ENCODE data around the gene TMEM126B. TPM values are rescaled to one million over a fixed set of nuclear protein-coding genes. Genes with fewer than 3 reads are reported as not detected.
A peak's percentile ranks its signal among the peaks of the same experiment; 100 is the strongest.

The TMEM126B gene
- total and polyA plus RNA-seq, 2 experiments from 2014 or later = 39.5 to 98.2 TPM

DNA sequence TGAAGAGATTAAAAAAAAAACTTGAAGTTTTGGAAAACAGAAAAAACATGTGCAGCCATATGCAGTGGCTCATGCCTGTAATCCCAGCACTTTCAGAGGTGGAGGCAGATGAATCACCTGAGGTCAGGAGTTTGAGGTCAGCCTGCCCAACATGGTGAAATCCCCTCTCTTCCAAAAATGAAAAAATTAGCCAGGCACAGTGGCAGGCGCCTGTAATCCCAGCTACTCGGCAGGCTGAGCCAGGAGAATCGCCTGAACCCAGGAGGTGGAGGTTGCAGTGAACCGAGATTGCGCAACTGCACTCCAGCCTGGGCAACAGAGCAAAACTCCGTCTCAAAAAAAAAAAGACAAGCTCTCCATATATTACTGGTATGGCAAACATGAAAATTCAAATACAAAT is 8.9 kb upstream of the TMEM126B start:
- H3K36me3 ChIP-seq = no peaks in the 10 kb centered on the region
- no peak for DNase-seq (ENCODE audit: low read depth in 1 of 2, low spot score in 1 of 2)
- TF ChIP-seq CTCF (IDR thresholded peaks at IDR 0.05; ENCODE audit: low read depth, low read length) = no peak
- H3K9me3 ChIP-seq (ENCODE audit: low read depth) = no peaks in the 10 kb centered on the region
- H3K4me3 ChIP-seq = no peak overlapping the region
- no peak overlapping the region for H3K27ac ChIP-seq
- no peaks in the 10 kb centered on the region for H3K27me3 ChIP-seq
- H3K4me1 ChIP-seq (ENCODE audit: low read depth) = peaks cover 3% of the 10 kb centered on the region

- peaks cover 11% of the 10 kb centered on the region for H3K4me1 ChIP-seq (ENCODE audit: low read depth)
- no peak for TF ChIP-seq CTCF (IDR thresholded peaks at IDR 0.05; ENCODE audit: low read depth, low read length)
- H3K4me3 ChIP-seq = no peak overlapping the region
- H3K36me3 ChIP-seq = no peaks in the 10 kb centered on the region
- H3K27ac ChIP-seq = no peak overlapping the region
- no peak for DNase-seq (ENCODE audit: low read depth in 1 of 2, low spot score in 1 of 2)
- H3K9me3 ChIP-seq (ENCODE audit: low read depth) = no peaks in the 10 kb centered on the region
- H3K27me3 ChIP-seq = no peaks in the 10 kb centered on the region
These were observed 8.1 kb upstream of the TMEM126B start for GRCh38 chr11:85620256-85620655.

DNA sequence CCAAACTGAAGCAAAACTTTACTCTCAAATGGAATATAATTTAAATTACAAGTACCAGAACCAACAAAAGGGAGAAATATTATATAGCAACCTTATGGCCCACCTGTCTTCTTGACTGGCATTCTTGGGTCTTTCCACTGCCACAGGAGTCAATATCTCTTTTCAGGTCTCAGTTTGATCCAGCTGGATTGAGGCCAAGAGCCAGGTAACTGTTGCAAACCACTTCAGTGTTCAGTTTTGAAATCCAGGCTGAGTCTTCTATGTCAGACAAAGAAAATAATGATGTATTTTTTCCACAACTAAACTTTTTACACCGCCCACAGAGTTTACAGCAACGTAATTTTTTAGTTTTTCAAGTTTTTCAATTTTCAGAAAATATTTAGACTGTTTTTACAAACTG is 1.9 kb upstream of the TMEM126B start:
- no peaks in the 10 kb centered on the region for H3K27me3 ChIP-seq
- H3K36me3 ChIP-seq = no peaks in the 10 kb centered on the region
- no peaks in the 10 kb centered on the region for H3K9me3 ChIP-seq (ENCODE audit: low read depth)
- TF ChIP-seq CTCF (IDR thresholded peaks at IDR 0.05; ENCODE audit: low read depth, low read length) = no peak
- peak overlapping the region; percentile 74 for H3K27ac ChIP-seq
- peak overlapping the region; percentile 65 for H3K4me3 ChIP-seq
- peaks cover 28% of the 10 kb centered on the region for H3K4me1 ChIP-seq (ENCODE audit: low read depth)
- DNase-seq (ENCODE audit: low read depth in 1 of 2, low spot score in 1 of 2) = peak in 1 of 2 donors; percentile 10

DNA sequence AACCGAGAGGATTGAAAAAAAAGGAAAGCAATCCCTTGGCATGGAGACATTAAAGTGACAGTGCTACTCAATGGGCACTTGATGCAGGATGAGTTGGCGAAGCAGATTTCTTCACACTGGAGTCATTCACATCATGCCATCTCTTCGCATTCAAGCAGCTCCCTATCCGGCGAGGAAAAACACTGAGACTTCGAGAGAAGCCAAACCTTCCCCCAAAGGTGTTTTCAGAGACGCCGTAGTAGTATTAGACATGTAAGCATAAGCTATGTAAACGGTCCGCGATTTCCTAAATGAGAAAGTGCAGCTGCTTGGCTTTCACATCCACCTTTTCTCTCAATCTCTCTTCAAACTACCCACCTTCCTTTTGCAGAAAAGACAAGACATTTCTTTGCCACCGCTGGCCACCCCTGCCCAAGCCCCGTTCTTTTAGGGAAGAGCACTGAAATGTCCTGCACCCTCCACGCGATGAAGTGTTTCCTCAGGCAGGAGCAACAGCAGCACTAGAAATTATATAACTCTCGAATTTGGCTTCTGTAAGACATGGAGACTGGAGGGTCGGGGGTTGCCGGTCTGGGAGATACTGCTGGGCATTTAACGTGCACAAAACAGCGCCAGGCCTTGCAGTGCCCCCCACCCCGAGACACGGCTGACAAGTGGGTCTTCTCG is 928 bp upstream of the TMEM126B start, which contains the start of gene DLG2:
DLG2 (minus strand) TSS at position 13 of the 666 bp plus-strand sequence.
- no peak for TF ChIP-seq CTCF (IDR thresholded peaks at IDR 0.05; ENCODE audit: low read depth, low read length)
- peak within 1 kb of the TSS; percentile 74 for H3K27ac ChIP-seq
- peak; percentile 41 to 46 for DNase-seq (ENCODE audit: low read depth in 1 of 2, low spot score in 1 of 2)
- no peaks in the 10 kb centered on the region for H3K27me3 ChIP-seq
- no peaks in the 10 kb centered on the region for H3K36me3 ChIP-seq
- H3K4me1 ChIP-seq (ENCODE audit: low read depth) = peaks cover 28% of the 10 kb centered on the region
- H3K9me3 ChIP-seq (ENCODE audit: low read depth) = no peaks in the 10 kb centered on the region
- peak within 1 kb of the TSS; percentile 65 for H3K4me3 ChIP-seq

- no peaks in the 10 kb centered on the region for H3K9me3 ChIP-seq (ENCODE audit: low read depth)
- TF ChIP-seq CTCF (IDR thresholded peaks at IDR 0.05; ENCODE audit: low read depth, low read length) = no peak
- H3K27me3 ChIP-seq = no peaks in the 10 kb centered on the region
- peak overlapping the region; percentile 65 for H3K4me3 ChIP-seq
- H3K36me3 ChIP-seq = peaks cover under 1% of the 10 kb centered on the region
- no peak for DNase-seq (ENCODE audit: low read depth in 1 of 2, low spot score in 1 of 2)
- H3K4me1 ChIP-seq (ENCODE audit: low read depth) = peaks cover 28% of the 10 kb centered on the region
- H3K27ac ChIP-seq = peak overlapping the region; percentile 53
These were observed 463 bp downstream of the TMEM126B start for GRCh38 chr11:85628771-85629341.

Measured in cardiac muscle cell (in vitro differentiated cells and primary cell).